DMS153 treated with DMSO at 0.1 percent for 48 hours (cell line): ENCODE measurements around the gene HSD17B14.

Experiments used
- DNase-seq: peaks from one replicate; lab custom pipeline; 2025; ENCODE audit not compliant: unreplicated experiment; lab: John Stamatoyannopoulos, UW

The HSD17B14 gene

DNA sequence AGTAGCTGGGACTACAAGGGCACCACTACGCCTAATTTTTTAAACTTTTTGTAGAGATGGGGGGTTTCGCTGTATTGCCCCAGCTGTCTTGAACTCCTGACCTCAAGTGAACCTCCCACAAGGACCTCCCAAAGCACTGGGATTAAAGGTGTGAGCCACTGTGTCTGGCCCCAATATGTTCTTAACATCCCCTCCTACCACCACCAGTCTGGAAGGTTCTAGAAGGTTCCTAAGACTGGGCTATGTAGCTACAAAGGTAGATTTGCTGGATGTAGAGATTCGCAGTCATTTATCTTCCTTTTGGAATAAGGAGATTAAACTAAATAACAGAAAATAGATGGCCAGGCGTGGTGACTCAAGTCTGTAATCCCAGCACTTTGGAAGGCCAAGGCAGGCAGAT, 5.3 kb downstream of the HSD17B14 start:
- DNase-seq, result no peak

DNA sequence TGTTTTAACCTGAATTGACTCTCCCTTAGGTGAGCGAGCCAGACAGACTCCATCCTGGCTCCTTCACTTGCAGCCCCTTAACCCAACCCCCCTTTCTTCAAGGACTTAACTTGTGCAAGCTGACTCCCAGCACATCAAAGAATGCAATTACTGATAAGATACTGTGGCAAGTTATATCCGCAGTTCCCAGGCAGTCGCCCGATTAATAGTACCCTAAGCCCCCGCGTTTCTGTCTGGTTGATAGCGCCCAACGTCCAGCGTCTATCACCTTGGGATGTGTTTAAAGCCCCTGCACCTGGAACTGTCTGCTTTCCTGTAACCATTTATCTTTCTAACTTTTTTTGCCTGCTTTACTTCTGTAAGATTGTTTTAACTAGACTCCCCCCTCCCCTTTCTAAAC, 6.2 kb downstream of the HSD17B14 start:
- no peak for DNase-seq

DNA sequence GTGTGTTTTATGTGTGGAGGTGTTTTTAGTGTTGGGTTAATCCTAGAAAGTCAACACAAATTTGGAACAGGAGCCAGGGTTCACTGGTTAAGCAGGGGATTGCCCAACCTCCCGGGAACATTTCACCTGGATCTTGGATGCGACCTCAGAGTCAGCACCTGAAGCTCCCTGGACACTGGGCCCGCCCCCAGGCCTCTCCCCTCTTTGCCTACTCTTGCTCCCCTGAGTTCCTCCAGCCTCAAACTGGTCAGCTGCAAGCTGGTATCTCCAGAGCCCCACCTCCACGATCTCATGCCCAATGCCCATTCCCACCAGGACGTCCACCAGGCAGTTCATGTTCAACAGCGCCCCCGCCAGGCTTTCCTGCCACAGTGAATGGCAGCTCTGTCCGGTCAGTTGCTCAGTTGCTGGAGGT, 9.7 kb downstream of the HSD17B14 start:
- no peak for DNase-seq

DNA sequence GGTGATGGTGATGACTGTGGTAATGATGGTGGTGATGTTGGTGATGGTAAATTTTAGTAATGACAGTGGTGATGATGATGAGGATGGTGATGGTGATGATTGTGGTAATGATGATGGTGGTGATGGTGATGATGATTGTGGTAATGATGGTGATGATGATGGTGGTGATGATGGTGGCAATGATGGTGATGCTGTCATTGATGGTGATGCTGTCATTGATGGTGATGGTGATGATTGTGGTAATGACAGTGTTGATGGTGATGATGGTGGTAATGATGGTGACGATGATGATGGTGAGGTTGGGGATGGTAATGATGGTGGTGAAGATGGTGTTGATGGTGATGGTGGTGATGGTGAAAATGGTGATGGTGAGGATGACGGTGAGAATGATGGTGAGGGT, 13.8 kb downstream of the HSD17B14 start:
- DNase-seq, result no peak

GRCh38 chr19:48821633-48822032, 14.7 kb downstream of the HSD17B14 start:
- no peak for DNase-seq

- peak; percentile 35 for DNase-seq
Measured at GRCh38 chr19:48819366-48819816, 16.9 kb downstream of the HSD17B14 start.

DNA sequence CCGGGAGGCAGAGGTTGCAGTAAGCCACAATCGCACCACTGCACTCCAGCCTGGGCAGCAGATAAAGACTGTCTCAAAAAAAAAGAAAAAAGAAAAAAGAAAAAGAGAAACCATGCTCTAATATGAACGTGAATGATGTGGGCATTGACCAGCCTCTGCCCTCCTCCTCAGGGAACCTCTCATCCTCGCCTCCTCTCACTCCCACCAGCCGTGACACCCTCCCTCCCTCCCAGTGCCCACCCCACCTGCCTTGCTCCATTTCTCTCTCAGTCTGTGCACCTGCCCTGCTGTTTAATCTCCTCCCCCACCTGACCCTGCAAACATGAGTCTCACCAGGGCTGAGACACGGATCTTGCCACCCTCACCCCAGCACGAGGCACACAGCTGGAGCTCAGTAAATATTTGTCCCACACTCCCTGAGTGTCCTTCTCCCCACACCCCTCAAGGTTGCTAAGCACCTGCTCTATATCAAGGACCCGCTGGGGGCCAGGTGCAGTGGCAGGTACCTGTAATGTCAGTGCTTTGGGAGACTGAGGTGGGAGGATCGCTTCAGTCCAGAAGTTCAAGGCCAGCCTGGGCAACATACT, 18.0 kb downstream of the HSD17B14 start:
- DNase-seq, result peak; percentile 53

- DNase-seq, result no peak
Measured at GRCh38 chr19:48817585-48818124, 18.6 kb downstream of the HSD17B14 start.

- peak; percentile 5 for DNase-seq
Measured at GRCh38 chr19:48815870-48816501, 20.3 kb downstream of the HSD17B14 start.

DNA sequence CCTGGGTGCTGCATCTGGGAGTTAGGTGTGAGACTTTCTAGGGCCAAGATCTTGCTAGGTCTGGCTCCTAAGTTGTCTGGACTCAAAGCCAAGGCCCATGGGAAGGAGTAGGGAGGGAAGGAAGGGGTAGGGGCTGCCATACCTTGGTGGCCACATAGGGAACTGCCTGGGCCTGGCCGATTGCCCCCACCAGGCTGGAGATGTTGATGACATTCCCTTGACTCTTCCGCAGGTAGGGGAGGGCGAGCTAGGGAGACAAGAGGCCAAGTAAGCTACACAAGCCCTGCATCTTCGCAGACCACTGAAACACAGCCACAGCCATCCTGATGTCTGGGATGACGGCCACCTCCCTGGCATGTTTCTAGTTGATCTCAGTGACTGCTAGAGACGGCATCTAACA, 21.4 kb downstream of the HSD17B14 start:
- DNase-seq, result no peak

GRCh38 chr19:48813123-48813913, 23.0 kb downstream of the HSD17B14 start:
- DNase-seq, result no peak

GRCh38 chr19:48812094-48812929, 24.0 kb downstream of the HSD17B14 start:
- peak; percentile 54 for DNase-seq

- DNase-seq, result no peak
Measured at GRCh38 chr19:48810151-48810550, 26.1 kb downstream of the HSD17B14 start.

DNA sequence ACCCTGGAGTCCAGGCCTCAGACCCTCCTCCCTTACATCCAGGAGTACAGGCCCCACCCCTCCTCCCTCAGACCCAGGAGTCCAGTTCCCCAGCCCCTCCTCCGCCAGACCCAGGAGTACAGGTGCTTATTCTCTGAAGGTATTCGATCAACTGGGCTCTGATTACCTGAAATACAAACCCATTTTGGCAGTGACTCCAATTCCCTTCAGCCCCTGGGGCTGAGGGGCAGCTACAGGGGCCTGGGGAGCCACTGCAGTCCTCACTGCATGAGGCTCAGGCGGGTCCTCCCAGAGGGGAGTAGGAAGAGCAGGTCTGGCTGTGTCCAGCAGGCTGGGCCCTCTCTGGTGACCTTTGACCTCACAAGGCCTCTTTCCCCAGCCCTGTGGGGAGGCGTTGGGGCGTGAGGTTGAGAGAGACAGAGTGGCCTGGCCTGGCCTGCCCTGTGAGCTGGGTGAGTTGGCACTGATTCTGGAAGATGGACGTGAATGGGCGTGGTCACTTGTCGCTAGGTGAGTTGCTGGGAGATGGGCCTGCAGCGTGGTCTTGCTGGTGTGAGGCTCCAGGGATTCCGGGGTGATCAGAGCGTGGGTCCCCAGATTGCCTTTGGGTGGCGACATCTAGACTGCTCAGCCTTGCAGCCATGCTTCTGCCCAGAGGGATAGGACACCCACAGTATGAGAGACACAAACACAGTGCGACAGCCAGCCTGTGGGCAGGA, 28.5 kb downstream of the HSD17B14 start:
- DNase-seq, result no peak

DNA sequence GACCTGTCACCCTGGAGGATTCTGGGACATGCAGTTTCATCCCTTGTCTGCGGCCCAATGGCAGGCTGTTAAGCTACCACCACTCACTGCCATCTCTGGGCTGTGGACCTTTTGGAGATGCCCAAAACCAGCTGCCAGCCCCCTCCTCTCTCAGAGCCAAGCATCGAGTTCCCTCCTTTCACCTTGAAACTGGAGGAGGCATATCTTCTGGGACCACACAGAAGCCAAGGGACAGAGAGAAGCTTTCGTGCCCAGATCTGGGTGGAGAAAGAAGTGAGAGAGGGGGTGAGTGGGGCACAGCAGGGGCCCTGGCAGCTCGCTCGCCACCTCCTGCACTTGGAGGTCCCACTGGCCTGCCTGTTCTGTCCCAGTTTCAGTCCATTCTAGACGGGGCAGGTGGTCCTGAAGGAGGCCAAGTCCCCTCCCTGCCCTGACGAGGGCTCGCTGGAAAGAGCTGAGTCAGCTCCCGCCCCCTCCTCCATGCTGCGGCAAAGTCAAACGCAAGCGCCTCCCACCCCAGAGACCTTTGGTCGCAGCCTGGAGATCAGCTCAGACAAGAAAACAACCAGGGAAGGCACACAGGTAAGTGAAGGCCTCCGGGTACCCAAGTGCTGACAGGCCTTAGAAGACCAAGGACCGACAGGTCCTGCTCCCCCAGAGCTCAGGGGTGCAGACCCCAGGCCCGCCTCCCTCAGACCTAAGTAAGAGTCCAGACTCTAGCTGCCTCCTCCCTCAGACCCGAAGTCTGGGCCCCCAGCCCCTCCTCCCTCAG, 29.3 kb downstream of the HSD17B14 start:
- peak; percentile 8 for DNase-seq

GRCh38 chr19:48806518-48806817, 29.8 kb downstream of the HSD17B14 start:
- DNase-seq, result no peak

DNA sequence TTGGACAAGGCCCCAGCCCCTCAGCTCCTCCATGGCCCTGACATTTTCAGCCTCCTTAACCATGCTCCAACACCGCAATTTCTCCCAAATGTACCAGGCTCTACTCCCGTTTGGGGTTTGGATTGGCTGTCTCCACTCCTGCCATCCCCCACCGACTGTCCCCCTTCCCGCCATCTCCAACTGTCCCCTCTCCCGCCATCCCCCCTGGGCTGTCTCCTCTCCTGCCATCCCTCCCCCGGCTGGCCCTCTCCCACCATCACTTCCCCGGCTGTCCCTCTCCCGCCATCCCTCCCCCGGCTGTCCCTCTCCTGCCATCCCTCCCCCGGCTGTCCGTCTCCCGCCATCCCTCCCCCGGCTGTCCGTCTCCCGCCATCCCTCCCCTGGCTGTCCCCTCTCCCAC, 30.8 kb downstream of the HSD17B14 start:
- DNase-seq, result no peak

DNA sequence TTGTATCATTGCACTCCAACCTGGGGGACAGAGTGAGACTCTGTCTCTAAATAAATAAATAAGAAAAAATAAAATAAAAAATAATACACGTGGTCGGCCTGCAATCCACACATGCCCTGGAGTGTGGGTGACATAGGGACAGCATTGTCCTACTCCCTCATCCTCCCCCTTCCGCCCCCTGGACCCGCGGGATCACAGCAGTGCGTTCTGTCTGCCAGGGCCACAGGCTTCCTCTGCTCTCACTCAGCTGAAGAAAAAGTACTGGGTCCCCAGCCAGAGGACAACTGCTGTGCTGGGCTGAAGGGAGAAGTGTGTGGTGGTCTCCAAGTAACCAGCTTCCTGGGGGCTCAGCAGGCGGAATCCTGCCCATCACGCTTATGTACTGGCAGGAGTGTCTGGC, 31.8 kb downstream of the HSD17B14 start:
- DNase-seq, result no peak

DNA sequence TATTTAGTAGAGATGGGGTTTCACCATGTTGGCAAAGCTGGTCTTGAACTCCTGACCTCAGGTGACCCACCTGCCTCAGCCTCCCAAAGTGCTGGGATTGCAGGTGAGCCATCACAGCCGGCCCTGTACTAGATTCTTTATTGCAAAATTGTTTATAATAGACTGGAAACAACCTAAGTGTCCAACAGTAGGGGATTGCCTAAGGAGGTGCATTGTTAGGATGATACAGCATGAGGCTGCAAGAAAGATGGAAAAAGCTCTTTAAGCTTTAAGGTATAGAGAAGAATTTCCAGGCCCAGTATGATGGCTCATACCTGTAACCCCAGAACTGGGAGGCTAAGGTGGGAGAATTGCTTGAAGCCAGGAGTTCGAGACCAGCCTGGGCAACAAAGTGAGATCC, 33.7 kb downstream of the HSD17B14 start:
- DNase-seq, result no peak
